Skin of body (tissue), 2 donors: ENCODE measurements around the gene OOEP. TPM values are rescaled to one million over a fixed set of nuclear protein-coding genes. Genes with fewer than 3 reads are reported as not detected.
"Not testable (repeated sequence)": the region's sequence is repeated elsewhere in the genome, so short reads cannot be mapped to it uniquely, and the experiment has no call there.

Experiments
- DNase-seq: peaks from one replicate; lab custom pipeline; 2025; lab: John Stamatoyannopoulos, UW
- total RNA-seq: library from RNA; depleted of rRNA; stranded (reverse); fragments of >200 nt; gene quantifications from one replicate; pipeline ENCODE4 v1.2.3, GENCODE V29; 2014

The OOEP gene
- total RNA-seq, result not detected

GRCh38 chr6:73369563-73369962 lies at the start of gene OOEP:
OOEP (minus strand) TSS chr6:73369897; CDS start chr6:73369792, 105 bp downstream.
- no peak for DNase-seq

DNA sequence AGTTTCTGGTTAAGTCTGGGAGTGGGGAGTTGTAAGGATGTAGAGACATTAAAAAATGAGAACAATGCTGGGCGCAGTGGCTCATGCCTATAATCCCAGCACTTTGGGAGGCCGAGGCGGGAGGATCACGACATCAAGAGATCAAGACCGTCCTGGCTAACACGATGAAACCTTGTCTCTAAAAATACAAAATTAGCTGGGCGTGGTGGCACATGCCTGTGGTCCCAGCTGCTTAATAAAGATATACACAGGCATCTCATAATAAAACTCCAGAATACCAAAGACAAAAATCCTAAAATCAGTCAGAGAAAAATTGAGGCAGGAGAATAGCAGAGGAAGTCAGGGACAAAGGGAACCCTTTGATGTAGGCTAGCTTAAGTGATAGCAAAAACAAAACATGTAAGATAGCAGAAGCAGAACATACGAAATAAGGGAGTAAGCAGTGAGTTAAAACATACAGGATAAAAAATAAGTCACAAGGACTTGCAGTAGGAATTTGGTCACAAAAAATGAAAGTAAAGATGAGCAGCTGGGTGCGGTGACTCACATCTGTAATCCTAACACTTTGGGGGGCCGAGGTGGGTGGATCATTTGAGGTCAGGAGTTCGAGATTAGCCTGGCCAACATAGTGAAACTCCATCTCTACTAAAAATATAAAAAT lies 48.5 kb upstream of the OOEP start:
- no peak for DNase-seq

DNA sequence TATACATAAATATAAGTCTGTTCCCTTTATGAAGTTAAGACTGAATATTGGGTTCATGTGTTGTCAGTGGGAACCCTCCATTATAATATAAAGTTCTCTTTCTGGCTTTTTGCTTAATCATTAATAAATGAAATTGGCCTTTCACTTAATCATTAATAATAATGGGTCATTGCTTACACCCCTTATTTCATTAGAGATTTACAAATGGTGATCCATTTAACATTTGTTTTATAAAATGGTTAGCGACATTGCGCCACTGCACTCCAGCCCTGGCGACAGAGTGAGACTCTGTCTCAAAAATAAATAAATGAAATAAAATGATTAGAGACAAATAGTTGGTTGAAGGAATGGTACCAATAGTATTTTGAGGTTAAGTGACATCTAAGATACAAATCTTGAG lies 43.4 kb upstream of the OOEP start:
- DNase-seq, result no peak

DNA sequence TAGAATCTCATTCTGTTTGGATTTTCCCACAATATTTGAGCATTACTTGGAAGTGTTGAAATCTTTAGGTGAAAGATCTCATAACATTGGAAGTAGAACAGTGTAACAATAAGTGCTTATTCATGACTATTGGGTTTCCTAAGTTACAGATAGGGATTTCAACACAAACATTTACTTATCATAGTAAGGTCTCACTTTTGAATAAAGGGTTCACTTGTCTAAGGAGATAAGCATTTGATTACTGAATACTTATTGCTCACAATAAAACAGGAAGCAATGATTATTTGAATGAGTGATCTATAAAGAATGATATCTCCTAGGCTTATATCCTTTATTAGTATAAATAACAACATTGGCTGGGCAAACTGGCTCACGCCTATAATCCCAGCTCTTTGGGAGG lies 39.7 kb upstream of the OOEP start:
- DNase-seq, result no peak

DNA sequence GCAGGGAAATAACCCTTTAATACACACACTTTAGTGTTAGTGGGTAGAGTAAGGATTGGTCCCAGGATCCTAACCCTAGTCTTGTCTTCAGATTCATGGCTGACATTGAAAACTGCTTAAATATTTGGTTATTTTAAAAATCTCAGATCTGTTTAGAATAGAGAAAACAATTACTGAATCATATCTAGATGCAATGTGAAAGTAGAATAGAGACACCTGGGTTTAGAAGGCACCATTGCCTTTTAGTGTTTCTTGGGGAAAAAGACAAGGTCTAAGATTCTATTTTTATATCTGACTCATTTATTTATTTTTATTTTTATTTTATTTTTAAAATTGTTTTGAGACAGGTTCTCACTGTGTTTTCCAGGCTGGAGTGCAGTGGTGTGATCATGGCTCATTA lies 31.0 kb upstream of the OOEP start:
- no peak for DNase-seq

DNA sequence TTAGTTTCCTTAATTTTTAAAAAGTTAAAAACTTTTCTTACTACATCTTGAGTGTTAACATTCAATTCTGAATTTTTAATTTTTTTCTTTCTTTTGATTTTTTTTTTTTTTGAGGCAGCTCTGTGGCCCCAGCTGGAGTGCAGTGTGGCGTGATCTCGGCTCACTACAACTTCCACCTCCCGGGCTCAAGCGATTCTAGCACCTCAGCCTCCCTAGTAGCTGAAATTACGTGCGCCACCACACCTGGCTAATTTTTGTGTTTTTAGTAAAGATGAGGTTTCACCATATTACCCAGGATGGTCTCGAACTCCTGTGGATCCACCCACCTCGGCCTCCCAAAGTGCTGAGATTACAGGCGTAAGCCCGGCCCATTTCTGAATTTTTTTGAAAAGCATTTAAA lies 26.2 kb upstream of the OOEP start:
- DNase-seq, result no peak

- no peak for DNase-seq
These were observed 25.1 kb upstream of the OOEP start, which contains the start of gene DDX43 for GRCh38 chr6:73394577-73395354. DDX43 (plus strand) TSS chr6:73394828; CDS start chr6:73394906, 78 bp downstream.

DNA sequence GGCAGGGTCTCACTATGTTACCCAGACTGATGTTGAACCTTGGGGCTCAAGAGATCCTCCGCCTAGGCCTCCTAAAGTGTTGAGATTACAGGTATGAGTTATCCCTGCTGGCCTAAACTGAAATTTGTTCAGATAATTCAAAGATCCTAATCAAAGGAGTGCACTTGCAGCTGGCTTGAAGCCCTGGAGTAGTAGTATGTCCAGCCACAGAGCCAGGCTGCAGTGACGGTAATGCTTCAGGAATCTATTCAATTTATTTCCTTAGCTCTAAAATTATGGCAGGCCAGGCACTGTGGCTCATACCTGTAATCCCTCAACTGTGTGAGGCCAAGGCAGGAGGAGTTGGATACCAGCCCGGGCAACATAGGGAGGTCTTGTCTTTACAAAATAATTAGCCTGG lies 23.6 kb upstream of the OOEP start:
- no peak for DNase-seq

DNA sequence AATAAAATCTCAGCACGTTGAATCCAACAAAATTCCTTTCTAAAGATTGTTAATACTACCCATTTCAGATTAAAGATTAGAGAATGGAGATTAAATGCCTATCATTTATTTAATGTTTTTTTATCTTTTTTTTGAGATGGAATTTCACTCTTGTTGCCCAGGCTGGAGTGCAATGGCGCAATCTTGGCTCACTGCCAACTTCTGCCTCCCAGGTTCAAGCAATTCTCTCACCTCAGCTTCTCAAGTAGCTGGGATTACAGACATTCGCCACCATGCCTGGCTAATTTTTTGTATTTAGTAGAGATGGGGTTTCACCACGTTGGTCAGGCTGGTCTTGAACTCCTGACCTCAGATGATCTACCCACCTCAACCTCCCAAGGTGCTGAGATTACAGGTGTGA lies 22.5 kb upstream of the OOEP start:
- not testable (repeated sequence) for DNase-seq

DNA sequence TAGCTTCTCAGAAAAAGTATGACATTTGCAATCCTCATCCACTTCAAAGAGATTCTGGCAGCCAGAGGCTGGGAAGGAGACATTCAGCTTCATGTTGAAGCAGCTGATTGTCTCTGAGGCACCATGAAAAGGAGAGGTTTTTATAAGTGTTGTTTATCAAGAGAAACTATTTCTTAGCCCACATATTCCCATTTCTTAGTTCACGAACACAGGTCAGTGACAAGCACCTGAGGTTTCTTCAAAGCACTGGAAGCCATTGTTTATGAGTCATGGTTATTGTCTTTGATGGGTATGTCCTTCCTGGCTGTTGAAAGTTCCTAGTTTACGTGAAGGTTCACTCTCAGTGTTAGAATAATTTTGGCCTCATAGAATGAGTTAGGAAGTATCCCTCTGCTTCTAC lies 22.0 kb upstream of the OOEP start:
- no peak for DNase-seq

- DNase-seq, result no peak
These were observed 20.2 kb upstream of the OOEP start for GRCh38 chr6:73389854-73390253.

DNA sequence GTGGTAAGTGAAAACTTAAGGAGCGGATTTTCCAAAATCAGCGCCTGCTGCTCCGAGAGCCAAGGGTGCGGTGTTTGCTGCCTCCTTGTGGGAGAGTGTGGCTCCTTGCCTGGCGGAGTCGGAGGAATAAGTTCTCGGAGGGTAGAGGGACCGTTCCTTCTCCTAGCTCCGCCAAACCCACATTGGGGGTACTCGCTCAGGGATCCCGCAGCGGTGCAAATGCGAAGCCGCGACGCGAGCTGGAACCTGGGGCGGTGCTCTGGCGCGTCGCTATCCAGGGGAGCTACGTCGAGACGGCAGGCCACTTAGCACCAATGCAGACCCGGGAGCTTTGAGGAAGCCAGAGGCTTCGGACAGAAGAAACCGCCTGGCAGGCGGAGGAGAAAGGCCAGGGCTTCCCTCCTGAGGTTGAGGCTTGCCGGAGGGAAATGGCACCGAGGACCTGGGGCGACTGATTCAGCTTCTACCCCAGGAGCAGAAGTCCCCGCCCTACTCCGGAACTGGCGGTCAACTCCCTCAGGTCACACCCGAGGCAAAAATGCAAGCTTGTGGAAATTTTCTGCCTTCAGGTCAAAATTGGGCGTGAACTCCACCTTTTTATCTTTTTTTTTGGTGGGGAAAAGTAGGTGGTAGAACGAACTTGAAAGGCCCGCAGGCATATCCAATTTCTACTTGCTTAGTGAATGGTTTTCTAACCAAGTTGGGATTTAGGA lies 19.3 kb upstream of the OOEP start:
- peak; percentile 1 for DNase-seq

DNA sequence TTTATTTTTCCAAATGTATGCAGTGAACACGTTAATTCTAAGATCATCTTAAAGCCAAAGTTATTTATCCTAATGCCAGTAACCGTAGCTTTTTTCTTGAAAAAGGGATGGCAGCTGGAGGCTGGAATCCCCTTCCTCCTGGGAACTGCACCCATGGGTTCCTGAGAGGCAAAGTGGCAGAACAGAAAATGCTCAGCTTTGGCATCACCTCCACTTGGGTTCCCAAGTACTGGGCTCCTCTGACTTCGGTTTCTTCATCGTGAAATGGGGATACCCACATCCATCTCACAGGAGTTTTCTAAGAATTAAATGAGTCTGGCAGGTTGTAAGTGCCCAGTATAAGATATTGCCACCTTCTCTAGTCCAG lies 18.7 kb upstream of the OOEP start:
- DNase-seq, result no peak

GRCh38 chr6:73382462-73383113 lies 12.9 kb upstream of the OOEP start:
- no peak for DNase-seq

GRCh38 chr6:73381531-73381930 lies 11.8 kb upstream of the OOEP start:
- not testable (repeated sequence) for DNase-seq

DNA sequence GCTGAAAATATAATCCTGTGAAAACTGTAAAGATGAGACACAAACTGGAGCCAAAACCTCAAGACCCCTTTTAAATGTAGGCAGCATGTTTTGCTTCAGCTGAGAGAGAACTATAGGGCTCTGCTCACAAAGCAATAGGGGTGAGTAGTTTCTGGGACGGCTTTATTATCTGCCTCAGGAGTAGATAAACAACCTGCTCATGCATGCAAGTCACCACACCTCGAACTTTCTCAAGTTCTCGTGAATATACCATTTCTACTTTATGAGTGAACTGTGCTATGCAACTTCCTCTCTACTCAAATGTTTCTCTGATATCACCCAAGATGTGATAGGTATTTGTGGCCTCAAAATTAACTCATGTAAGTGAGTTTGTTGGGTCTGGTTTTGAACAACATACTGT lies 7.5 kb upstream of the OOEP start:
- DNase-seq, result no peak

DNA sequence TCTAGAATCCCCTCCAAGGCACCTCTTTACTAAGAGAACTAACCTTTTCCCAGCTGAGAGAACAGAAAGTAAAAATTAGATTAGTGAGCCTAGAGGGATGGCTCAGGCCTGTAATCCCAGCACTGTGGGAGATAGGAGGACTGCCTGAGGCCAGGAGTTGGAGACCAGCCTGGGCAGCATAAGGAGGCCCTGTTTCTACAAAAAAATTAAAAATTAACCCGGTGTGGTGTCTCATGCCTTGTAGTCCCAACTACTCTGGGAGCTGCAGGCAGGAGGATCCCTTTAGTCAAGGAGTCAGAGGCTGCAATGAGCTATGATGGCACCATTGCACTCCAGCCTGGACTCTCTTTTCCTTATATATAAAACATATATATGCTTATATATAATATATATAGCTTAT lies 5.5 kb upstream of the OOEP start:
- DNase-seq, result no peak

- DNase-seq, result no peak
These were observed 2.8 kb upstream of the OOEP start for GRCh38 chr6:73372516-73372915.

- no peak for DNase-seq
These were observed 2.3 kb upstream of the OOEP start for GRCh38 chr6:73371984-73372383.

DNA sequence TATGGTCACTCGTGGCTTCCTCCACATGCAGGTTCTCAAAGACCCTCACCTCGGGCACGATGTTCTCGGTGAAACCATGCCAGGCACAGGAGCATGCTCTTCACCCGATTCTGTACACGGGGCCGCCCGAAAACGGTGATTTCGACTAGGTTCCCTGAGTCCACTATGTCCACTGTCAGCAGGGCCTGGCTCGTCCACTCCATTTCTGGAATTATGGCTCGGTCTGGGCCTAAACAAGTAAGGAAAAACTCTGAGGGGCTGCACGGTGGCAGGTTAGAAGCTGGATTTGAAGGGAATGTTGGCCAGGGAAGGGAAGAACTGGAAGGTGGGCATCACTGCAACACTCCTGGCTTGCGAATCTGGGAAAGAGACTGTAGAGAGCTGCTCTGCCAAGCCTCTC lies 540 bp downstream of the OOEP start:
- DNase-seq, result no peak

- no peak for DNase-seq
These were observed 1.0 kb downstream of the OOEP start for GRCh38 chr6:73368675-73369074.

GRCh38 chr6:73367761-73368355 lies 1.8 kb downstream of the OOEP start:
- DNase-seq, result no peak
